Measurements from ENCODE around the gene PGM2L1. TPM values are rescaled to one million over a fixed set of nuclear protein-coding genes. Genes with fewer than 3 reads are reported as not detected.

PGM2L1 gene
- total RNA-seq, 1 donor, result 7.2 TPM

GRCh38 chr11:74312326-74312725 lies 85.9 kb downstream of the PGM2L1 start:
- Histone ChIP-seq H2AFZ (ENCODE audit: low read length) (no peak overlapping the region), H3K27ac (ENCODE audit: low read depth, low read length) (no peak overlapping the region), H3K36me3 (ENCODE audit: insufficient read depth, low read length) (no peaks in the 10 kb centered on the region), H3K27me3 (ENCODE audit: insufficient read depth, low read length) (no peaks in the 10 kb centered on the region), H3K4me3 (ENCODE audit: insufficient read depth, low read length) (no peak overlapping the region), H4K20me1 (ENCODE audit: insufficient read depth, low read length) (no peaks in the 10 kb centered on the region), H3K4me2 (ENCODE audit: insufficient read depth, low read length) (no peak overlapping the region), H3K4me1 (ENCODE audit: insufficient read depth, low read length) (peaks cover 12% of the 10 kb centered on the region), H3K79me2 (ENCODE audit: insufficient read depth, low read length) (peaks cover 3% of the 10 kb centered on the region), H3K9me3 (ENCODE audit: low read depth, low read length) (no peaks in the 10 kb centered on the region)
- no peak for DNase-seq (ENCODE audit: insufficient read length, low spot score, missing footprints)
- TF ChIP-seq, protein P1, sequence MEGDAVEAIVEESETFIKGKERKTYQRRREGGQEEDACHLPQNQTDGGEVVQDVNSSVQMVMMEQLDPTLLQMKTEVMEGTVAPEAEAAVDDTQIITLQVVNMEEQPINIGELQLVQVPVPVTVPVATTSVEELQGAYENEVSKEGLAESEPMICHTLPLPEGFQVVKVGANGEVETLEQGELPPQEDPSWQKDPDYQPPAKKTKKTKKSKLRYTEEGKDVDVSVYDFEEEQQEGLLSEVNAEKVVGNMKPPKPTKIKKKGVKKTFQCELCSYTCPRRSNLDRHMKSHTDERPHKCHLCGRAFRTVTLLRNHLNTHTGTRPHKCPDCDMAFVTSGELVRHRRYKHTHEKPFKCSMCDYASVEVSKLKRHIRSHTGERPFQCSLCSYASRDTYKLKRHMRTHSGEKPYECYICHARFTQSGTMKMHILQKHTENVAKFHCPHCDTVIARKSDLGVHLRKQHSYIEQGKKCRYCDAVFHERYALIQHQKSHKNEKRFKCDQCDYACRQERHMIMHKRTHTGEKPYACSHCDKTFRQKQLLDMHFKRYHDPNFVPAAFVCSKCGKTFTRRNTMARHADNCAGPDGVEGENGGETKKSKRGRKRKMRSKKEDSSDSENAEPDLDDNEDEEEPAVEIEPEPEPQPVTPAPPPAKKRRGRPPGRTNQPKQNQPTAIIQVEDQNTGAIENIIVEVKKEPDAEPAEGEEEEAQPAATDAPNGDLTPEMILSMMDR (IDR thresholded peaks at IDR 0.05; ENCODE audit: extremely low read depth, low read depth, low read length), result no peak

GRCh38 chr11:74311352-74311926 lies 86.8 kb downstream of the PGM2L1 start, which contains the start of gene P4HA3:
P4HA3 (minus strand) TSS chr11:74311640; CDS start chr11:74311611, 29 bp downstream.
- Histone ChIP-seq H3K27ac (ENCODE audit: low read depth, low read length) (no peak within 1 kb of the TSS), H4K20me1 (ENCODE audit: insufficient read depth, low read length) (no peaks in the 10 kb centered on the region), H3K4me2 (ENCODE audit: insufficient read depth, low read length) (peak within 1 kb of the TSS; percentile 75), H3K79me2 (ENCODE audit: insufficient read depth, low read length) (peaks cover 3% of the 10 kb centered on the region), H3K9me3 (ENCODE audit: low read depth, low read length) (no peaks in the 10 kb centered on the region), H3K4me1 (ENCODE audit: insufficient read depth, low read length) (peaks cover 15% of the 10 kb centered on the region), H3K36me3 (ENCODE audit: insufficient read depth, low read length) (no peaks in the 10 kb centered on the region), H2AFZ (ENCODE audit: low read length) (peak within 1 kb of the TSS; percentile 66), H3K27me3 (ENCODE audit: insufficient read depth, low read length) (no peaks in the 10 kb centered on the region), H3K4me3 (ENCODE audit: insufficient read depth, low read length) (peak within 1 kb of the TSS; percentile 74)
- TF ChIP-seq, protein P1 (IDR thresholded peaks at IDR 0.05; ENCODE audit: extremely low read depth, low read depth, low read length), result no peak
- peak; percentile 95 for DNase-seq (ENCODE audit: insufficient read length, low spot score, missing footprints)

DNA sequence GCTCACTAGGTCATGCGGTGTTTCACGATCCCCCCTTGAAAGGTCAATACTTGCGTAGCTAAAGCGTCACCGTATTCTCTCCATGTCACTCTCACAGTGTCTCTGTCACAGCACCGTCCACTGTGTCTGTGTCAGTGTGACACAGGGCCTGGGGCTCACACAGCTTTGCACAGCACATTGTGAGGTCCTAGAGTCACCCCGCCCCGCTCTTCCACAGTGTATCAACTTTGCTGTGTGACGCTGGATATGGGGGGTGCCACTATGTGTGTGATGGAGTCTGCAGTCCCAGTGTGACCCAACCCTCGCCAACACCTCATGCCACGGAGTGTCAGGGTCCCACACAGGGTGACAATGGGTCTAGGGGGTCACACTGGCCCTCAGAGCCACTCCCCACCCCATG lies 87.4 kb downstream of the PGM2L1 start:
- Histone ChIP-seq H3K27ac (ENCODE audit: low read depth, low read length) (no peak overlapping the region), H3K36me3 (ENCODE audit: insufficient read depth, low read length) (no peaks in the 10 kb centered on the region), H3K9me3 (ENCODE audit: low read depth, low read length) (no peaks in the 10 kb centered on the region), H3K4me3 (ENCODE audit: insufficient read depth, low read length) (peak overlapping the region; percentile 74), H3K27me3 (ENCODE audit: insufficient read depth, low read length) (no peaks in the 10 kb centered on the region), H3K79me2 (ENCODE audit: insufficient read depth, low read length) (peaks cover 3% of the 10 kb centered on the region), H3K4me1 (ENCODE audit: insufficient read depth, low read length) (peaks cover 15% of the 10 kb centered on the region), H4K20me1 (ENCODE audit: insufficient read depth, low read length) (no peaks in the 10 kb centered on the region), H2AFZ (ENCODE audit: low read length) (peak overlapping the region; percentile 66), H3K4me2 (ENCODE audit: insufficient read depth, low read length) (peak overlapping the region; percentile 75)
- TF ChIP-seq, protein P1 (IDR thresholded peaks at IDR 0.05; ENCODE audit: extremely low read depth, low read depth, low read length), result no peak
- DNase-seq (ENCODE audit: insufficient read length, low spot score, missing footprints), result no peak

DNA sequence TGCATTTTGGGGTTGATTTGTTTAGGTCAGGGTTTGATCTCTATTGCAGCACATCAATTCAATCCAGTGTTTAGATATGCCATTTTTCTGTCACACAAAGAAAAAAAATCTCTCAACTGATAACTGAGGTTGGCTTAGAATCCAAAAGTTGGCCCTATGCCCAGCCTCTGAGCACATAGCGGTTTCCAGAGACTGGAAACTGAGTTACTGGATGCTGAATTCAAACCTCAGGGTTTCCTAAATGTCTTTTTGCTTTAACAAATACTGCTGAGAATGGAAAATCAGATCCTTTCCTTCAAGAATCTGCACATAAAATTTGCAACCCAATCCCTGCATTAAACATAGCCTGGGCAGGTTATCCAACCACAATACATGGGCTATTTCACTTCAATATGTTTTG lies 90.8 kb downstream of the PGM2L1 start:
- H3K9me3 ChIP-seq (ENCODE audit: low read depth, low read length), result no peaks in the 10 kb centered on the region
- H3K27ac ChIP-seq (ENCODE audit: low read depth, low read length), result no peak overlapping the region
- TF ChIP-seq, protein P1 (IDR thresholded peaks at IDR 0.05; ENCODE audit: extremely low read depth, low read depth, low read length), result no peak
- peaks cover 15% of the 10 kb centered on the region for H3K4me1 ChIP-seq (ENCODE audit: insufficient read depth, low read length)
- no peak overlapping the region for H3K4me3 ChIP-seq (ENCODE audit: insufficient read depth, low read length)
- H3K36me3 ChIP-seq (ENCODE audit: insufficient read depth, low read length), result no peaks in the 10 kb centered on the region
- no peak for DNase-seq (ENCODE audit: insufficient read length, low spot score, missing footprints)
- no peak overlapping the region for H2AFZ ChIP-seq (ENCODE audit: low read length)
- H3K4me2 ChIP-seq (ENCODE audit: insufficient read depth, low read length), result no peak overlapping the region
- H3K79me2 ChIP-seq (ENCODE audit: insufficient read depth, low read length), result peaks cover 3% of the 10 kb centered on the region
- H4K20me1 ChIP-seq (ENCODE audit: insufficient read depth, low read length), result no peaks in the 10 kb centered on the region
- no peaks in the 10 kb centered on the region for H3K27me3 ChIP-seq (ENCODE audit: insufficient read depth, low read length)
